HepG2 (cell line): ENCODE results near the gene ITCH.

Experiments
- ATF2 ChIP-seq: sonication (generic); formaldehyde crosslinking; IDR thresholded peaks from 2 replicates; pipeline ENCODE4 v1.4.0; 2020; ENCODE audit warnings: missing genetic modification reagents
- ATF6 ChIP-seq: sonication (generic); formaldehyde crosslinking; conservative IDR thresholded peaks from 2 replicates; pipeline ENCODE4 v1.4.0; 2020; ENCODE audit warnings: missing genetic modification reagents
- EP300 ChIP-seq, 3 experiments: sonication (generic) in 1 of 3; formaldehyde crosslinking in 1 of 3; IDR thresholded peaks; 2 replicates each; pipeline versions ENCODE4 v1.5.1 to v1.6.1; 2011 to 2020; ENCODE audit warnings: low read depth in 2 of 3, low read length in 2 of 3, borderline replicate concordance in 1 of 3, improper control_type of control experiment in 1 of 3, mild to moderate bottlenecking in 1 of 3, missing genetic modification reagents in 1 of 3, moderate library complexity in 1 of 3
- GTF2F1 ChIP-seq: fragments of 150-350 bp; IDR thresholded peaks from 2 replicates; pipeline ENCODE4 v1.6.1; 2014; ENCODE audit warnings: low read length
- JUN ChIP-seq: sonication (generic); formaldehyde crosslinking; IDR thresholded peaks from 2 replicates; pipeline ENCODE4 v1.4.0; 2020; ENCODE audit warnings: mild to moderate bottlenecking, missing genetic modification reagents
- MAF1 ChIP-seq: sonication (generic); formaldehyde crosslinking; IDR thresholded peaks from 2 replicates; pipeline ENCODE4 v1.5.0; 2020; ENCODE audit warnings: missing genetic modification reagents, borderline replicate concordance
- NR3C1 ChIP-seq: sonication (generic); formaldehyde crosslinking; IDR thresholded peaks from 2 replicates; pipeline ENCODE4 v1.4.0; 2020; ENCODE audit warnings: missing genetic modification reagents
- RERE ChIP-seq: IDR thresholded peaks from 2 replicates; pipeline ENCODE4 v1.6.1; 2016; ENCODE audit warnings: low read depth, missing genetic modification reagents, missing compliant biosample characterization
- STAT5B ChIP-seq: sonication (generic); formaldehyde crosslinking; IDR thresholded peaks from 2 replicates; pipeline ENCODE4 v1.4.0; 2020; ENCODE audit warnings: missing genetic modification reagents
- ZBTB34 ChIP-seq: sonication (generic); formaldehyde crosslinking; IDR thresholded peaks from 2 replicates; pipeline ENCODE4 v1.8.0; 2022; ENCODE audit warnings: mild to moderate bottlenecking, missing genetic modification reagents
- ZKSCAN1 ChIP-seq: fragments of 150-350 bp; IDR thresholded peaks from 2 replicates; pipeline ENCODE4 v1.6.1; 2014; ENCODE audit warnings: low read length
- ZNF121 ChIP-seq: sonication (generic); formaldehyde crosslinking; IDR thresholded peaks from 2 replicates; pipeline ENCODE4 v1.5.0; 2020; ENCODE audit warnings: mild to moderate bottlenecking, missing genetic modification reagents
- ZNF788 ChIP-seq: sonication (generic); formaldehyde crosslinking; IDR thresholded peaks from 2 replicates; pipeline ENCODE4 v1.5.0; 2020; ENCODE audit warnings: mild to moderate bottlenecking, missing genetic modification reagents, borderline replicate concordance

- TF ChIP-seq GTF2F1: no peak
- no peak for TF ChIP-seq STAT5B (CRISPR knock-in tag)
- no peak for TF ChIP-seq ATF6 (CRISPR knock-in tag)
- TF ChIP-seq RERE (CRISPR knock-in tag): no peak
- no peak for TF ChIP-seq ZNF121 (CRISPR knock-in tag)
- no peak for TF ChIP-seq JUN (CRISPR knock-in tag)
- TF ChIP-seq ZBTB34 (CRISPR knock-in tag): no peak
- no peak for TF ChIP-seq NR3C1
- TF ChIP-seq ZKSCAN1: no peak
- no peak for TF ChIP-seq ATF2 (CRISPR knock-in tag)
- no peak for TF ChIP-seq MAF1 (CRISPR knock-in tag)
- no peak for TF ChIP-seq ZNF788
- no peak for TF ChIP-seq EP300 (IDR thresholded peaks at IDR 0.05; ENCODE audit: low read depth in 2 of 2, low read length in 2 of 2)
- TF ChIP-seq EP300 (CRISPR knock-in tag; IDR thresholded peaks at IDR 0.05; ENCODE audit: borderline replicate concordance): no peak
These were observed 29.3 kb upstream of the ITCH start for GRCh38 chr20:34333786-34334185.
